OCI-LY1 (cell line): ENCODE measurements around the gene GALNT2.

Source experiments
- CTCF ChIP-seq: fragments of 200-600 bp; sonication (generic), shearing (Covaris generic); IDR thresholded peaks from 2 replicates; pipeline ENCODE4 v1.5.1; 2017; ENCODE audit warnings: mild to moderate bottlenecking, antibody characterized with exemption, low read length, moderate library complexity, mixed read lengths
- EZH2 ChIP-seq: fragments of 200-600 bp; sonication (generic), shearing (Covaris generic); IDR thresholded peaks from 2 replicates; pipeline ENCODE4 v1.8.0; 2017; ENCODE audit warnings: borderline replicate concordance, mixed run types, mild to moderate bottlenecking, antibody characterized with exemption, low read length, moderate library complexity, mixed read lengths

DNA sequence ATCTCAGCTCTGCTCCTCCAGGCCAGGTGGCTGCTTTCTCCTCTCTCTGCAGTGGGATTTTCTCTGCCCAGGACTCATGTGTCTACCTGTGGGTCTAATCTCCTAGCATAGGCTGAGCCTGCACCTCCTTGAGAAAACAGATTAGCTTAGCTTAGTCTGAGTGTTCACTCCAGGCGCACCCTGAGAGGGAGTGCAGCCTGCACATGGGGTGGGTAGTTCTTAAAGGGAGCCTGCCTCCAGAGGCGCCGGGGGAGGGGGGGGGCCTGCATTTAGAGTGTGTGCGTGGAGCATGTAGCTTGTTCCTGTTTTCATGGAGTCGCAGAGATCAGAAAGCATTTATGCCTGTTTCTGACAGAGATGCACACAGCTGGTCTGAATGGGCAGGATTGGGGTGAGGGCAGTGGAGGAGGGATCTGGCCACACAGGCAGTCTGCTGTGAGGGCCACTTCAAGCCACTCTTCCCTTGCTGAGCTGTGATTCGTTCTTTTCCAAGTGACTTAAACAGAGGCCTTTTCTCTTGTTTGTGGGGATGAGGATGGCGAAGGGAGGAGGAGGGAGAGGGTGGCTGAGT lies 45.2 kb downstream of the GALNT2 start:
- no peak for TF ChIP-seq CTCF
- no peak for TF ChIP-seq EZH2
